GM21717 (cell line): ENCODE measurements around the gene SNRPB2.

Source experiments
- ATAC-seq: cut with Tn5 transposase; IDR thresholded peaks from one replicate; pipeline ENCODE4 v1.9.1; 2021; ENCODE audit warnings: mild to moderate bottlenecking, moderate library complexity; ENCODE audit not compliant: unreplicated experiment

SNRPB2 gene

DNA sequence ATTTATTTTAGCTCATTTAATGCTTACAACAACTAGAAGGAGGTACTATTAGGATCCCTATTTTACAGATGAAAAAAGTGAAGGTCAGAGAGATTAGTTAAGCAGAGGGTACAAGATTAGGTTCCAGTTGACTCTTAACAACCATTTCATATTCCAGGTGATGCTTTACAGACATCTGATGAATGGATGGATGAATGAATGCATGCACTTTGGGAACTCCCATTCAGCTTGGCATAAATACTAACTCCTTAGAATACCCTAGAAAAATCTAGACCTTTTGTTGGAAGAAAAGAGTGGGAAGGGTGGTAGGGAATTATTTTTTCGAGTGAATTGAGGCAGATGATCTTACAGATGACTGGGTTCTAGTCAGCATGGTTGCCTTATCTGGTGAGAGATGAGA is 746 bp upstream of the SNRPB2 start:
- no peak for ATAC-seq

DNA sequence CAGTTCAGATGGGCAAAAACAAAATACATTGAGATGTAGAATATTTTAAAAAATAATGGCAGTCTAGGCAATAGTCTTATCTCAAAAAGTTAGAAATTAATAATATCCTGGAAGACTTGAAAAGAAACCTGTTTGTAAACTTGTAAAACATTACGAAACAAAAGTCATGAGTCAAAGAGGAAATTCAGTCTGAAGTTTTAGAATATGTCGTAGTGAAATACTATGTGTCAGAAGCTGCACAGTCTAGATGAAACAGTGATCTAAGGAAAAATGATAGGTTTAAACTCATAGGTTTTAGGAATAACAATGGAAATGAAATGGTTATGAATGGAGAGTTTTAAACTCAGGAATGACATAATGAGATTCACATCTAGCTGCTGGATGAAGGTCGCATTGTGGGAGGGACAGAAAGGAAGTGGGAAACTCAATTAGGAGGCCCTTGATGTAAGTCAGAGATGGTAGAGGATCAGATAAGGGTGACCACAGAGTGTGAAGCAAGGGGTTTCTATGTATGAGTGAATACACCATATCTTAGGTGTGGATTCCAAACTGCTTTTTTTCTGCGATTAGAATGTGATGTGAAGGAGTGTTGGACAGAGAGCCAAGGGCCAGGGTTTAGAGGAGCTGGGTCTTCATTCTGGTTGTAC is 2.8 kb downstream of the SNRPB2 start:
- no peak for ATAC-seq

DNA sequence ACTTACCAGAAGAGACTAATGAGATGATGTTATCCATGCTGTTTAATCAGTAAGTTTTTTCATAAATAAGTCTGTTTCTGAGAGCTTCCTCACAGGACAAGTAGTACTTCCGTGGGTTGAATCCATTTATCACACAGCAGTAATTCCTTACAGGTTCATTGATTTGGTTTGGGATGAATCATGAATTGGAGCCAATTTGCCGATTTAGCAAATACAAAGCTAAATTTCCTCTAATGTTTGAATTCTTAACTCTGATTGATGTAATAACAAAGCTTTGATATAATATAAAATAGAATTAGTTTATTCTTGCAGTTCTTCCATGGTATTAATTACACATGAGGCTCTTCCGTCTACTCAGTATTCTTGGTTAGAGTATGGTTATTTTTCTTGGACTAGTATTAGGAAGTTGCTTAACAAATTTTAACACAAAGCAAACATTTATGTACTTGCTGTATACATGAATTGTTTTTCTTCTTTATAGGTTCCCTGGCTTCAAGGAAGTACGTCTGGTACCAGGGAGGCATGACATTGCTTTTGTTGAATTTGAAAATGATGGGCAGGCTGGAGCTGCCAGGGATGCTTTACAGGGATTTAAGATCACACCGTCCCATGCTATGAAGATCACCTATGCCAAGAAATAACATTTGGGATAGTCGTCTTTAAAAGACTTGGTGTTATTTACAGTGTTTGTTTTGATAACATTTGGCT is 10.7 kb downstream of the SNRPB2 start:
- ATAC-seq = no peak

DNA sequence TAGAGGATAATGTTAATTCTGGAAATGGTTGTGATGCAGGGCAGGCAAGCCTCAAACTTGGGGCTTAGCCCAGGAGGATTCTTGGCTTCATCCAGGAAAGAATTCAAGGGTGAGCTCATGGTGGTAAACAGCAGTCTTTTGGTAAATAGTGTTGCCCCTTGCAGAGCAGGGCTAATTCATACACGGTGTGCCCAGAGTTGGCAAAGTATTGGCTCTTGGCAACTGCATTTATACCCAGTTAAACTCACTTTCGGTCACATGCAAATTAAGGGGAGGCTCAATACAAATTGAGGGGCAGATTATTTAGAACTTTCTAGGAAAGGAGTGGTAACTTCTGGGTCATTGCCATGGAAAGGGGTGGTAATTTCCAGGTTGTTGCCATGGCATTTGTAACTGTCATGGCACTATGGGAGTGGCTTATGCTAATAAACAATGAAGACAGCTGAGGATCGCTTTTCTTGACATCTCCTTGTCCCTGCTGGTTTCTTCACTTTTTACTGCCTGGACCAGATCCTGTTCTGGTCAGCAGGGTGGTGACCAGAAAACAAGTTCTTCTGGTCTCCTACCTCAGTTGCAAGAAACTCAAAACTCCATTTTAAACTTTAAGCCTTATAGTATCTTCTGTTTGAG is 14.5 kb downstream of the SNRPB2 start:
- no peak for ATAC-seq

DNA sequence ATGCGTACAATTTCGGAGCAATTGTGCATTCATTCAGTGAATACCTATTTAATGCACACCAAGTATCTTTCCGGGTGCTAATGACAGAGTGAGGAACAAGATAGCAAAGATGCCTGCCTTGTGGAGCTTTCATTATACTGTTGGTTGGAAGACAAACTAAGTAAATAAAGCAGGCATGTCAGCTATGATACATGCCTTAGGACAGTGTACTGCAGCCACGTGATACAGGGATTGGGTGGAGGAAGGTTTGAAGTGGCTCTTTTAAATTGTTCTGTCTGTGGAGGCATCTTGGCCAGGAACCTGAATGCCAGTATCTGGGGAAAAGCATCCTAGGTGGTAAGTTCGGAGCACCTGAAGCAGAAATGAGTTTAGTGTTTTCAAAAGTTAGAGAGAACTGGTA is 15.4 kb downstream of the SNRPB2 start:
- ATAC-seq = no peak

DNA sequence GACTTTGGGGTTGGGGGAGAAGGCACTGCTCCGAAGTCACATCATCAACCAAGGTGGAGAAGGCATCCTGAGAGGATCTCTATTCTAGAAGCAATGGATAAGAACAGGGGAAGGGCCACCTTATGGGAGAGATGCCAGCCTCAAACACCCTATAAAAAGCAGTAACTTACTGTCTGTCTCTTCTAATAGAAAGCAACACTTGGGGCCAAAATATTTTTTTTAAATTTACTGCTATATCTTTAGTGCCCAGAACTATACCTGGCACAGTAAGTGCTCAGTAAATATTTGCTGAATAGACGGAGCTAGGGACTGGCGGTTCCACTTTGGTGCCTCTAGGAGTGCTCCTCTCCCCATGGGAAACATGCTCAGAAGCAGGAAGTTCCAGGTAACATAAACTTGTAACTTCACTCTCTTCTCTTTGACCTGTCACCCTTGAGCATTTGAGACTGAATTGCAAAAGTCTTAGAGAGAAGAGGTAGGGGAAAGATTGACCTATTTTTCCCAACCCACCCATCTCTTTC is 17.5 kb downstream of the SNRPB2 start:
- ATAC-seq = no peak

DNA sequence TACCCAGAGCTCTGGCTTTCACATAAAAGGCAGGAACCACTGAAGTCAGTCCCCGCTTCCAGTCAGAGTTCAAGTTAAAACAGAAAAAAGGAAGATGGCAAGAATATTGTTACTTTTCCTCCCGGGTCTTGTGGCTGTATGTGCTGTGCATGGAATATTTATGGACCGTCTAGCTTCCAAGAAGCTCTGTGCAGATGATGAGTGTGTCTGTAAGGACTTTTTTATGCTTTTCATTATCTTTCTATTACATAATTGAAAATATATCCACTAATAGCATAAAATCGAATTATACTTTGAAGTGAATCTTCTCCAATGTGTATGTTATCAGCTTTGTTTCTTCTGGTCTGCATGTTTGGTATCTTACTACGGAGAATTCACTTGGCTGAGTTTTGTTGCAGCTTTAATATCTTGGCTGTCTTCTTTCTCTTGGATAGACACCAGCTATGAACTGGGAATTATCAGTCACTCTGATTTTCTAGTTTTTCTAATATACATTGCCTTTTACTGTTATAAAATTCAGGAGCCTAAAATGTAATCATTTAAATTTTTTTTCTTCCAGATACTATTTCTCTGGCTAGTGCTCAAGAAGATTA is 18.6 kb downstream of the SNRPB2 start, which contains the start of gene OTOR:
Gene OTOR (plus strand): TSS at position 51 of the 593 bp plus-strand sequence. CDS start 44 bp downstream, at position 95.
- ATAC-seq = no peak

DNA sequence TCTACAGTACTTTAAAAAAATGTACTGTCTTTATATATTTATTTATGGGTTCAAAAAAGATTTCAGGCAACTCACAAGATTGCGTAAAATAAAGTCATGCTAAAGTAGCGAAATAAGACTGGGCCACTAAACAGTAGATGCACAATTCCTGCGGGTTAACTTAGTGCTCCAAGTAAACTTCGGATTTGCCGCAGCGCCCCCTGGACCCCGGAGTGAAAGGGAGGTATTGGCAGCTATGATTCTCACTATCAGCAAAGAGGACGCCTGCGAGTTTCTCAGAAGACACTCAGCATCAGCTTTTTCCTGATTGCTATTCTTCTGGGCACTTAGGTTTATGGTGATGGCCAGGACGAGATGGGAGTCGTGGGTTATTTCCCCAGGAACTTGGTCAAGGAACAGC is 19.7 kb downstream of the SNRPB2 start:
- no peak for ATAC-seq

DNA sequence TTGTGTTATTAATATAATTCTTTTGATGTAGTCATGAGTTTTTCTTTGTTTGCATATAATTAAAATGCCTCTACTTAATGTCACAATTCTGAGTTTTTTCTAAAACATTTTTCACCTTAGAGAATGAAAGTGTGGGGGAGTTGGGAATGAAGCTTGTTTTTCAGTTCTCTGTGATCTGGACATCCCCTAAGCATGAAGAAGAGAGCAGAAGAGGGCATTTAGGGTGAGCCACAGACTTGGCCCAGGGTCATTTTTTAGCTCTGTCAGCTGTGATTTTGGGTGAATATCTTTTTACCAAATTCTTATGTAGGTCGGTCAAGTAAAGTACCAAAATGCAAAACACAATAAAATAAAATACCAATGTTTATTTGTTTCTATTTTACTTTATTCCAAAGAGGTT is 22.3 kb downstream of the SNRPB2 start:
- ATAC-seq = no peak

DNA sequence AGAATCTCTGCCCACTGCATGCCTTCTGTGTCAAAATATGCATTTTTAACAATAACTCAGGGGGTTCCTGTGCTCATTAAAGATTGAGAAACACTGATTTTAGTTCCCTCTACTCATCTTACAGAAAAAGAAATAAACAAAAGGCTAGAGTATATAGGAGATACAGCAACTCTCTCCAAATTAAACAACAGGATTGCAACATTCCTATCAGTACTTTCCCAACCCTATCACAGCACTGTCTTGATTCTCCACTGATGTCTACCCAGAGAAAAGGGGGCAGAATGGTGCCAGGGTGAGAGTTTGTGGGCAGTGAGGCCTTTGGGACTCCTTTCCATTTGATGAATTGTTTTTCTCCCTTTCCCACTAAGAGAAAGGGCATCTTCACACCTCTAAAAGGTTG is 23.1 kb downstream of the SNRPB2 start:
- no peak for ATAC-seq

DNA sequence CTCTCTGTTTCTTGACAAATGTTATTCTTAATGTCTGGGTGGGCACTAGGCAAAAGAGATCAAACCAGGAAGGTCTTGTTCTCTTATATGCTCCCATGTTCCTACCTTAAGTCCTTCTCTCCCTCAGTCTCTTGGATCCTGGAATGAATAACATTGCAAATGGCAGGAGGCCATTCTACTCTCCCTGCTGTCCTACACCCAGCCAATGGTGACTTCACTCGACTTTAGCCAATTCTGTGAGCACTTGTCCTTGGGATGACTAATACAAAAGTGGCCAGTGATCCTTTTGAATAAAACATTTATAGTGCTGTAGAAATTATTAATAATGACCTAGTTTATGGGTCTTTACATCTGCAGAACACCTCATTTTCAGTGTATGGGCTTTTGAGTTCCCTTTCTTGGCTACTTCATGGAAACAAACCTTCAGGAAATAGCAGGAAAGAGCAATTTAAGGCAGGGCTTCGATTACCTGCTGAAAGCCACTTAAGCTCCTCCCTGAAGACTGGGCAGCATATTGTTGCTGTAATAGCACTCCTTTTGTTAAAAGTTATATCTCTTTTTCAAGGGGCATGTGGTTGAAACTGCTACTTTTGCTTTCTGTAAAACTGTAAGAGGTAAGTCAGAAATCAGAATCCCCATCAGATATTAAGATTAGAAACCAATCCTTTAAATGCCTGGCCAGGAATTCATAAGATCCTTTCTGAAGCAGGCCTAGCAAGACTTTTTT is 28.8 kb downstream of the SNRPB2 start:
- ATAC-seq = no peak

DNA sequence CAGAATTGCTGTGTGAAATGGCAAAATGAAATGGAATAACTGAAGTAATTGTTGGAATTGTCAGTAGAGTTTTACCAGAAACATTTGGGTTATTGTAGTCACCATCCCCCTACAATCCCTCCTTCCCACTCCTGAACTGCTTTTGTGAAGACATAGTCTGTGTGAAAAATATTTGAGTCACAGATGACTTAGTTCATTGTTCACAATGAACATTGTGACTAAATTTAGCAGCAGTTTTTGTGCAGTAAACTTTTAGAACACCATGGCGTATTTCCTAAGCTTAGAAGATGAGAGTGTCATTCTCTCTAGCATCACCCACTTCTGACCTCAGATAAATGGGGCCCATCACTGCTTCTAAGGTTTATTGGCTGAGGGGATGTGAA is 29.3 kb downstream of the SNRPB2 start:
- no peak for ATAC-seq

DNA sequence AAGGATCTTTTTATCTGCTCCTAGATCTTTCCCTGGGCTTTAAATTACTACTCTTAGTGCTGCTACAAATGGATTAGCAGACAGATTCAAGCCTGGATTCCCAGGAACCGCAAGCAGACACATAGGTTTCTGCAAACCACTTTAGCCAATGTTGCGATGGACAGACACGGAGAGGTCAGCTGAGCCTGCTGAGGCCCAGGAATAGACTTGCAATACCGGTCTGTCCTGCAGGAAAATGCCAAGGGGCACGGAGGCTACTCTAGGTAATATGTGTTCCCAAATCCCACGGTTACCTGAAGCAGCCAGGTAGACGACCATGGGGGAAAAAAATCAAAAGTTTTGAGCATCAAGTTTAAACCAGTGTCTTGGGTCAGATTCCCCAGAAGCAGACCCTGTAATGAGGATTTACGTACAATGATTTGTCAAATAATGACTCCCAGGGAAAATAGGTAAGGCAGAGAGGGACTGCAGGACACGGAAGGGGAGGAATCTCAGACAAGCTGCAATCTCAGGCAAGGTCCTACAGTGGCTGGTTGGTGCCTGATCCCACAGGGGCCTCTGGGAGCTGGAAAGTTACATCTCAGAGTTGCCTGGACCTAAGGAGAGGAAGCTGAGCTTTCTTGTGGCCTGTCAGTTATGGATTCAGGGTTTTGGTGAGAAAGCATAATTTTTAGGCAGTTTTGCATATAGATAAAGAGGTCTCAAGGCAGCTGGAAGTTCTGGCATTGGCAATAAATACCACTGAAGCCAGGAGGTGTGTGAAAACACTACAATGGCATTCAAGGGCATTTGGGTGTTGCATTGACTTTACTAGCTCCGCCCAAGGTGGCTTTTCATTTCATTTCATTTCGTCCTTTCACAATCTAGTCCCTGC is 30.8 kb downstream of the SNRPB2 start:
- ATAC-seq = no peak

DNA sequence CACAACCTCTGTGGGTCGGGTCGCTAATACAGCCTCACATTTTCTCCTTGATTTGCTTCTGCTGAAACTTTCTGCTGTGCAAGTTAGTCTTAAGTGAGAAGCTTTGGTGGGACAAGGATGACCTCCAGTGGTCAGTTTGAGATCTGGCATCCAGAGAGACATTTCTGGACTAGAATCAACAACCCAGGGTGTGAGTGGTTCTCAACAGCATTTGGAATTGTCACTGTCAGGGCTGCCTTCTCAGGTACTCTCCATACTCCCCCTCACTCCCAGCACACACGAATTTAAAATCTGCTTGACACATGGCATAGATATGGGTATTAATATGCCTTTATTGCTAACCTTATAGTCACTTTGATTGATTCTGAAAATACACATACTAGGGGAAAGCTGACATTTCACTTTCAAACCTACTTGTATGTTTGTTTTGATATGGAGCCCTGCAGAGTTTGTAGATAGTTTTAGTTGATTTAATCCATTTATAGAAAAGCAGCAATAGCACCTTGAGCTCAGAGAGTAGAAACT is 31.5 kb downstream of the SNRPB2 start:
- peak; percentile 66 for ATAC-seq

DNA sequence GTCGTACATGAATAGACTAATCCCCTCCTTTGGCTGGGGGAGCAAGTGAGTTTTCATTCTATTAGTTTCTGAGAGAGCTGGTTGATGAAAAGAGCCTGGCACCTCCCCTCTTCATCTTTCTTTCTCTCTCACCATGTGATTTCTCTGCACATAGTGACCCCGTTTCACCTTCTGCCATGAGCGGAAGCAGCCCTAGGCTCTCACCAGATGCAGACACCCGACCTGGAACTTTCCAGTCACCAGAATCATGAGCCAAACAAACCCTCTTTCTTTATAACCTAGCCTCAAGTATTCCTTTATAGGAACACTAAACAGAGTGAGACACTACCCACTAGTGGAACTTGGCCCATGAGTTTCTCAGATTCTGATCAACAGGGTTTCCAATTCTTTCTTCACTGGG is 34.7 kb downstream of the SNRPB2 start:
- ATAC-seq = no peak

DNA sequence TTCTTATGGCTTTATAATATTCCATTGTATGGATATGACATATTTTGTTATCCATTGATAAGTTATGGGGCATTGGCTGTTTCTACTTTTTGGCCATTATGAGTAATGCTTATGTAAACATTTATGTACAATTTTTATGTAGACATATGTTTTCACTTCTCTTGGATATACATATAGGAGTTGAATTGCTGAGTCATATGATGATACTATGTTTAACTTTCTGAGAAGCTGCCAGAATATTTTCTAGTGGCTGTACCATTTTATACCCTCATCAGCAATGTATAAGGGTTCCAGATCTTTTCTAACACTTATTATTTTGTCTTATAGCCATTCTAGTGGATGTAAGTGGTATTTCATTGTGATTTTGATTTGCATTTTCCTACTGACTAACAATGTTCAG is 41.4 kb downstream of the SNRPB2 start:
- no peak for ATAC-seq

DNA sequence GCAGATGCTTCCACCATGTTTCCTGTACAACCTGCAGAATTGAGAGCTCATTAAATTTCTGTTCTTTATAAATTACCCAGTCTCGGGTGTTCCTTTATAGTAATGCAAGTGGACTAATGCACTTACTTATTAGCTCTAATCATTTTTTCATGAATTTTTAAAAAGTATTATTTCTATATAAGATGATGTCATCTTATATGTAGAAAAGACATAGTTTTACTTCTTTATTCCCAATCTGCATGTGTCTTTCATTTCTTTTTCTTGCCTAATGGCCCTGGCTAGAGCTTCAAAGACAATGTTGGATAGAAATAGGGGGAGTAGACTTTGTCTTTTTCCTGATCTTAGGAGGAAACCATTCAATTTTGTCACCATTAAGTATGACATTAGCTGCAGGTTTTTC is 46.1 kb downstream of the SNRPB2 start:
- ATAC-seq = no peak

DNA sequence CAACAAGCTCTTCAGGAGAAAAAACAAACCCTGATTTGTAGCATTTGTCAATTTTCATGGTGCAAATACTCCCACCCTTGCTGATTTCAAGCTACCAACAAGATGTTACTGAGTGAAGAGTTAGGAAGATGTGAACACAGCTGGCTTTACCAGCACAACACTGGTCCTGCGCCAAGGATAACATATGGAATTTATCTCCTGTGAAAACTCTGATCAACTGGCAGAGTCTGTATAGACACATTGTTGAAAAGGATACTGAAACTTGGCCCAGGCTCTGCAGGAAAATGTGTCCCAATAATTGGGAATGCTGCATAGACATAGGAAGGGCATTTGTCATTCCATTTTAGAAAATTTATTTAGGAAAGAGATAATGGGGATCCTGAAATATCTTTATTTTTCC is 47.3 kb downstream of the SNRPB2 start:
- ATAC-seq = no peak

DNA sequence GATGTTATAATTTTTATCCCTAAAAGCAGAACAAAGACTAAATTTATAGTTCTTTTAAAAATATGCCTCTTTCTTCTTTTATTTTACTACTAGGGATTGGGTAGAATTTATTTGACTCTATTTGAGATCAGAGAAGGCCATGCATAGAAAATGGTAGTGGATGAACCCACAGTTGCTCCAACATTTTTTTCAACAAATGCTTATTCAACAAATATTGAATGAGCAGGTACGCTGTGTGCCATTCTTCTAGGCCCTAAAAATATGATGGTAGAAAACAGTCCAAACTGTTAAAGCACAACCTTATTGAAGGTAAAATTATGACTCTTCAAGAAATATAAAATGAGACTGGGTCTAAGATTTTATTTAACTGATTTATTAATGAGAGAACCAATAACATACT is 48.3 kb downstream of the SNRPB2 start:
- no peak for ATAC-seq

DNA sequence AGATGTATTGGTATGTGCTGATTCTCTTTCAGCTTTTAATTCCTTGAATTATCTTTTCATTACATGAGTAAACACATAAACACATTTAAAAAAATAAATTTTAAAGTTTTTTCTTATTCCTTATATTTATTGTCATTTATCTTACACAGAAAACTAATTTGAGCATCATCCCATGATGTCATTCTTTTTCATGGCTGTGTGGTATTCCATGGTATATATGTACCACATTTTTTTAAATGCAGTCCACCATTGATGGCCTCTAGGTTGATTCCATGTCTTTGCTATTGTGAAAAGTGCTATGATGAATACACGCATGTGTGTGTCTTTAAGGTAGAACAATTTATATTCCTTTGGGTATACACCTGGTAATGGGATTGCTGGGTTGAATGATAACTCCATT is 51.7 kb downstream of the SNRPB2 start:
- no peak for ATAC-seq
